ENCODE data around the gene RNF4. TPM values are rescaled to one million over a fixed set of nuclear protein-coding genes. Genes with fewer than 3 reads are reported as not detected.
A peak's percentile ranks its signal among the peaks of the same experiment; 100 is the strongest.
"Not testable (repeated sequence)": the region's sequence is repeated elsewhere in the genome, so short reads cannot be mapped to it uniquely, and the experiment has no call there.

Gene RNF4
- total RNA-seq, 2 experiments from 2014 or later = 69.2 to 73.1 TPM

- intact Hi-C loops (cut with micrococcal nuclease) = no loop called here
- Mint-ChIP-seq H3K27me3 (ENCODE audit: low read depth) (no peaks in the 10 kb centered on the region), H3K9me3 (no peaks in the 10 kb centered on the region), H3K36me3 (ENCODE audit: low read depth) (peaks cover 33% of the 10 kb centered on the region), H3K4me1 (ENCODE audit: low read depth) (peaks cover 2% of the 10 kb centered on the region), H3K4me3 (no peak overlapping the region), H3K27ac (no peak overlapping the region)
- no peak for DNase-seq
- CTCF ChIA-PET = no interaction called here
Measured at GRCh38 chr4:2507259-2507658, 38.4 kb downstream of the RNF4 start.

GRCh38 chr4:2507855-2508254 lies 38.9 kb downstream of the RNF4 start:
- Mint-ChIP-seq H3K4me1 (ENCODE audit: low read depth) (peaks cover 2% of the 10 kb centered on the region), H3K27ac (peak overlapping the region; percentile 7), H3K27me3 (ENCODE audit: low read depth) (no peaks in the 10 kb centered on the region), H3K4me3 (no peak overlapping the region), H3K36me3 (ENCODE audit: low read depth) (peaks cover 34% of the 10 kb centered on the region), H3K9me3 (no peaks in the 10 kb centered on the region)
- intact Hi-C loops (cut with micrococcal nuclease) = no loop called here
- no peak for DNase-seq
- CTCF ChIA-PET = no interaction called here

DNA sequence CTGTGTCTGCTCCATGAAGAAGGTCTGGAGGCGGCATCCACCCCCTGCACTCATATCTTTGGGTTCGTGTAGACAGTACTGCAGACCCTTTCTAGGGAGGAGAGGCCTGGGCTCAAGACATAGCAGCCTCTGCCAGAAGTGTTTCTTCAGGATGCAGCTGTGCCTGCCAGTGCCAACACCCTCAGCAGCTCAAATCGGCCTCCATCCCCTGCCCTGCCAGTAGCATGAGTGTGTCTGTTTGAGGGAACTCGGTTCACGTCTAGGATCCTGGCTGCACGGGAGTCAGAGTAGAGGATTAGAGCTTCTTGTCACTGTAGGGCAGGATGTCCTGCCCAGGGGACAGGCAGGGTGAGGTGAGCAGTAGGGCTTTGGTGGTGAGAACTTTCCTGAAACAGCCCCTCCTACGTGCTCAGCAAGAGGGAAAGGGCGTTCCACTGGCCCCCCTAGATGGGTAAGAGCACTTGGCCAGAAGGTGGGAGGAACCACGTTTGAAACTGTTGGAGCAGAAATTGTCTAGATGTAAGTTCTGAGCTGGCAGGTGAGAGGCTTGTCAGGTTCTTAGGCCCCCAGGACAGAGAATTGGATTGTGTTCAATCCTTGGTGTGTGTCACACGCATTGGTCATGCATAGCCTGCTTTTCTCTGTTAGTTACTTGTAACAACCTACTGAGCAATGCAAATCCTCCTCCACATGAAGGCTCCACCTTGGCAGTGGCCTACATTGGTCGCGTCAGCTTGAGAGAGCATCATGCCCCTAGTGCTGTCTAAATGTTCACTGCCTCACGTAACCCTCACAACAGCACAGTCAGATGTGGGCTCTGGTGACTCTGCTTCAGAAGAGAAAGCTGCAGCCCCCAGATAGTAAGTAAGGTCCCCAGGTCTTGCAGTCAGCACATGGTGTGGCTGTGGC lies 41.7 kb downstream of the RNF4 start:
- H3K4me3 Mint-ChIP-seq = no peak overlapping the region
- intact Hi-C loops (cut with micrococcal nuclease) = no loop called here
- H3K27ac Mint-ChIP-seq = peak overlapping the region; percentile 41
- H3K4me1 Mint-ChIP-seq (ENCODE audit: low read depth) = peaks cover 2% of the 10 kb centered on the region
- no peaks in the 10 kb centered on the region for H3K27me3 Mint-ChIP-seq (ENCODE audit: low read depth)
- CTCF ChIA-PET = no interaction called here
- no peak for DNase-seq
- H3K36me3 Mint-ChIP-seq (ENCODE audit: low read depth) = peaks cover 43% of the 10 kb centered on the region
- no peaks in the 10 kb centered on the region for H3K9me3 Mint-ChIP-seq

GRCh38 chr4:2511645-2512131 lies 42.8 kb downstream of the RNF4 start:
- H3K36me3 Mint-ChIP-seq (ENCODE audit: low read depth) = peaks cover 44% of the 10 kb centered on the region
- CTCF ChIA-PET = interaction anchor here (0.6 kb wide), 1 partner anchor 253 kb away, joined by 3 read pairs; no protein-coding TSS in a partner anchor
- no peaks in the 10 kb centered on the region for H3K27me3 Mint-ChIP-seq (ENCODE audit: low read depth)
- DNase-seq = no peak
- H3K27ac Mint-ChIP-seq = no peak overlapping the region
- no peaks in the 10 kb centered on the region for H3K4me1 Mint-ChIP-seq (ENCODE audit: low read depth)
- intact Hi-C loops (cut with micrococcal nuclease) = no loop called here
- H3K4me3 Mint-ChIP-seq = no peak overlapping the region
- no peaks in the 10 kb centered on the region for H3K9me3 Mint-ChIP-seq

DNA sequence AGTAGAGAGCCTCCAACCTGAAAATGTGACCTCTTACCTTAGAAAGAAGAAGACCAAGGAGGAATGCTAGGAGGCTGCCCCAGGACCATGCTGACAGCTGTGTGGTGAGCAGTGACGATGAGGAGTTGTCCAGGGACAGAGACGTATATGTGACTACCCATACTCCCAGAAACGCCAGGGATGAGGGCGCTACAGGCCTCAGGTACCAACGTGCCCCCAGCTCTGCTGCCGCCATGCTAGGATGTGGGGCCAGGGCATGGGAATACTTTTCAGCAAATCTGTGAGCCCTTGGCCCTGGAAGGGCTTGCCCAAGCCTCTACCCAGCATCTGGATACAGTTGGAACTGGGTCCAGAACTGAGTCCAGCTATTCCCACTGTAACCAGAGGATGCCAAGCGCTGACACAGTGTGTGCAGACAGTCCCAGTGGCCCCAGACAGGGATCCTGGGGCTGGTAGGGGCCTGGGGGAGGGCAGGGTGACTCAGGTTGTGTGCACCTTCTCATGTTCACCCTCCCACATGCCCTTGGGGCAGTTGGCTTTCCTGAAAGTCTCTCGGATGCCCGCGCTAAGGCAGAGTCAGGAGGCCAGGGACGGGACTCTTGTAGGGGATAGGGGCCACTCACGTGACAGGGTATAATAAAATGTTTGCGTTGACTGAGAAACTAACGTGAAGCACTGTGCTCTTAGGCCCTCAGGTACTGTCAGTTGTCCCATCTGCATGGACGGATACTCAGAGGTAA lies 43.7 kb downstream of the RNF4 start:
- no peak overlapping the region for H3K27ac Mint-ChIP-seq
- H3K4me3 Mint-ChIP-seq = no peak overlapping the region
- H3K9me3 Mint-ChIP-seq = no peaks in the 10 kb centered on the region
- no peak for DNase-seq
- no peaks in the 10 kb centered on the region for H3K27me3 Mint-ChIP-seq (ENCODE audit: low read depth)
- peaks cover 44% of the 10 kb centered on the region for H3K36me3 Mint-ChIP-seq (ENCODE audit: low read depth)
- no peaks in the 10 kb centered on the region for H3K4me1 Mint-ChIP-seq (ENCODE audit: low read depth)
- CTCF ChIA-PET = no interaction called here
- intact Hi-C loops (cut with micrococcal nuclease) = no loop called here

DNA sequence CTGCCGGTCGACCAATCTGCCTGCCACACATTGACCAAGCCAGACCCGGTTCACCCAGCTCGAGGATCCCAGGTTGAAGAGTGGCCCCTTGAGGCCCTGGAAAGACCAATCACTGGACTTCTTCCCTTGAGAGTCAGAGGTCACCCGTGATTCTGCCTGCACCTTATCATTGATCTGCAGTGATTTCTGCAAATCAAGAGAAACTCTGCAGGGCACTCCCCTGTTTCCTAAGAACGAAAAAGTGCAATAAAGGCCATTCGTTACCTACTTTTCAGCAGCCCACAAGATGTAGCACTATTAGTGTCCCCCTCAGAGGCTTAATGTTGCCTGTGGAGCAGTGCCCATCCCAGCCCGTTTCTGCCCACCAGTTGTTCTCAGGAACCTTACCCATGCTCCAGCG lies 45.3 kb downstream of the RNF4 start:
- H3K36me3 Mint-ChIP-seq (ENCODE audit: low read depth) = peaks cover 37% of the 10 kb centered on the region
- intact Hi-C loops (cut with micrococcal nuclease) = not testable (repeated sequence)

GRCh38 chr4:2514944-2515343 lies 46.0 kb downstream of the RNF4 start:
- CTCF ChIA-PET; H3K27ac Mint-ChIP-seq; intact Hi-C loops (cut with micrococcal nuclease); H3K9me3 Mint-ChIP-seq; DNase-seq; H3K4me3 Mint-ChIP-seq; H3K27me3 Mint-ChIP-seq (ENCODE audit: low read depth); H3K4me1 Mint-ChIP-seq (ENCODE audit: low read depth): not testable (repeated sequence)
- H3K36me3 Mint-ChIP-seq (ENCODE audit: low read depth) = peaks cover 34% of the 10 kb centered on the region

More for the DNA sequence above, 45.3 kb downstream of the RNF4 start:
- H3K9me3 Mint-ChIP-seq; H3K4me3 Mint-ChIP-seq; H3K27ac Mint-ChIP-seq; H3K27me3 Mint-ChIP-seq (ENCODE audit: low read depth); DNase-seq; CTCF ChIA-PET; H3K4me1 Mint-ChIP-seq (ENCODE audit: low read depth): not testable (repeated sequence)

DNA sequence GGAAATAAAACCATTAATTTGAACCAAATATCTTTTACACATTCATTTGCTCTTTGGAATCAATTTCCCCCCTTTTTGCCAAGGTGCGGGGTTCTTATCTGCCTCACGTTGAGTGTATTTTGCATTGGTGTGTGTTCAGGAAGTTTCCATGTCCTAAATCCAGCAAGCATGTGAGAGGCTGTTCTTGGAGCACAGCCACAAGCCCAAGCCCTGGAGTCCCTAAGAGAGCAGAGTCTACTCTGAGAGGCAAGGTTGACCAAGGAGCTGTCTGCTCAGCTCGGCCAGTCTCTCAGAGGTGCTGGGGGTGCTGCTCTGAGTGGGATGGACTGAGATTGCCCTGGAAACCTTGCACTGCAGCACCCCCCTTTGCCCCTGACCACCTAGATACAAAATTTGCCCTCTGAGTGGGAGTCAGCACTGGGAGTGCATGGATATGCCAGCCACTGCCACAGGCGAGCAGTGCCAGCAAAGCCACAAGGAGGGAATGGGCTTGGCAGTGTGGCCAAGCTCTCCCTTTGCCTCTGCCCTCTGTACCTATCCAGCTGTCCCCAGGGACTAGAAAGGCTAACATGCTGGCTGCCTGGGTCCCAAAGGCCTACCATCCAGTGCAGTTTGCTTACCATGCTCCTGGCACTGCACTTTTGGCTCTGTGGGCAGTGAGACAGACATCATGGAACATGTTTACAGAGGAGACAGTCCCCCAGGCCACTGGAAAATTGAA lies 47.1 kb downstream of the RNF4 start:
- Mint-ChIP-seq H3K27me3 (ENCODE audit: low read depth) (no peaks in the 10 kb centered on the region), H3K4me3 (no peak overlapping the region), H3K4me1 (ENCODE audit: low read depth) (no peaks in the 10 kb centered on the region), H3K27ac (no peak overlapping the region), H3K36me3 (ENCODE audit: low read depth) (peaks cover 33% of the 10 kb centered on the region), H3K9me3 (no peaks in the 10 kb centered on the region)
- CTCF ChIA-PET = no interaction called here
- DNase-seq = no peak
- intact Hi-C loops (cut with micrococcal nuclease) = no loop called here

GRCh38 chr4:2516635-2517034 lies 47.7 kb downstream of the RNF4 start:
- Mint-ChIP-seq H3K27ac (no peak overlapping the region), H3K9me3 (no peaks in the 10 kb centered on the region), H3K36me3 (ENCODE audit: low read depth) (peaks cover 33% of the 10 kb centered on the region), H3K4me1 (ENCODE audit: low read depth) (no peaks in the 10 kb centered on the region), H3K4me3 (no peak overlapping the region), H3K27me3 (ENCODE audit: low read depth) (no peaks in the 10 kb centered on the region)
- intact Hi-C loops (cut with micrococcal nuclease) = no loop called here
- CTCF ChIA-PET = no interaction called here
- no peak for DNase-seq

- Mint-ChIP-seq H3K36me3 (ENCODE audit: low read depth) (no peaks in the 10 kb centered on the region), H3K27me3 (ENCODE audit: low read depth) (no peaks in the 10 kb centered on the region), H3K4me1 (ENCODE audit: low read depth) (no peaks in the 10 kb centered on the region), H3K27ac (no peak overlapping the region), H3K4me3 (no peak overlapping the region), H3K9me3 (no peaks in the 10 kb centered on the region)
- intact Hi-C loops (cut with micrococcal nuclease) = no loop called here
- CTCF ChIA-PET = interaction anchor here (0.7 kb wide), 1 partner anchor 104 kb away, joined by 3 read pairs; no protein-coding TSS in a partner anchor
- DNase-seq = no peak
Measured at GRCh38 chr4:2526559-2526958, 57.7 kb downstream of the RNF4 start.

DNA sequence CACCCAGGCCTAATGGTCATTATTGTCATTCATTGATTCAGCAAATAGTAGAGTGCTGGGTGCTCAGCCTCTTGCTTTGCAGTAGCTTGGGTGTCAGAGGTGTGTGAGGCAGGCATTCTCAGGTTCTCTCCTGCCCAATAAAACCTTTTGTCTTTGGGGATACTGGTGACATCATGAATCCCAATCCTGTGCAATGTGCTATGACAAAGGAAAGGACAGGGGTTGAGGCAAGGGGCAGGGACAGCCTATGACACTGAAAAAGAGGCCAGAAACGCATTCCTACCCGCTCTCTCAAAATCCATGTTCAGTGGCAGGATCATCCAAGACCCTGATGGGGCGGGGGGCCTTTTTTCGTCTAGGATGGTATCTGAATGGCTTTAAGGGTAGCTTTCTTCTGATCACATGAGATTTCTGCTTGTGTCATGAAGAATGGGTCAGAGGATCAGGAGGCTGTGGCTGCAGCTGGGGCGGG lies 66.0 kb downstream of the RNF4 start:
- no peak for DNase-seq
- CTCF ChIA-PET = interaction anchor here (0.7 to 1.1 kb wide), 2 partner anchors 29 to 93 kb away, joined by 3 to 4 read pairs; no protein-coding TSS in a partner anchor
- intact Hi-C loops (cut with micrococcal nuclease) = loop anchor here (5.0 kb wide), 4 partner anchors 157 to 402 kb away; no protein-coding TSS in a partner anchor
- H3K9me3 Mint-ChIP-seq = no peaks in the 10 kb centered on the region
- peak overlapping the region; percentile 86 for H3K4me3 Mint-ChIP-seq
- H3K27me3 Mint-ChIP-seq (ENCODE audit: low read depth) = no peaks in the 10 kb centered on the region
- H3K27ac Mint-ChIP-seq = no peak overlapping the region
- peaks cover 6% of the 10 kb centered on the region for H3K36me3 Mint-ChIP-seq (ENCODE audit: low read depth)
- H3K4me1 Mint-ChIP-seq (ENCODE audit: low read depth) = peaks cover 16% of the 10 kb centered on the region
